ENCODE measurements around the gene NEURL1.

- TF ChIP-seq, protein P1, sequence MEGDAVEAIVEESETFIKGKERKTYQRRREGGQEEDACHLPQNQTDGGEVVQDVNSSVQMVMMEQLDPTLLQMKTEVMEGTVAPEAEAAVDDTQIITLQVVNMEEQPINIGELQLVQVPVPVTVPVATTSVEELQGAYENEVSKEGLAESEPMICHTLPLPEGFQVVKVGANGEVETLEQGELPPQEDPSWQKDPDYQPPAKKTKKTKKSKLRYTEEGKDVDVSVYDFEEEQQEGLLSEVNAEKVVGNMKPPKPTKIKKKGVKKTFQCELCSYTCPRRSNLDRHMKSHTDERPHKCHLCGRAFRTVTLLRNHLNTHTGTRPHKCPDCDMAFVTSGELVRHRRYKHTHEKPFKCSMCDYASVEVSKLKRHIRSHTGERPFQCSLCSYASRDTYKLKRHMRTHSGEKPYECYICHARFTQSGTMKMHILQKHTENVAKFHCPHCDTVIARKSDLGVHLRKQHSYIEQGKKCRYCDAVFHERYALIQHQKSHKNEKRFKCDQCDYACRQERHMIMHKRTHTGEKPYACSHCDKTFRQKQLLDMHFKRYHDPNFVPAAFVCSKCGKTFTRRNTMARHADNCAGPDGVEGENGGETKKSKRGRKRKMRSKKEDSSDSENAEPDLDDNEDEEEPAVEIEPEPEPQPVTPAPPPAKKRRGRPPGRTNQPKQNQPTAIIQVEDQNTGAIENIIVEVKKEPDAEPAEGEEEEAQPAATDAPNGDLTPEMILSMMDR (IDR thresholded peaks at IDR 0.05): no peak
- TF ChIP-seq POLR2AphosphoS5 (IDR thresholded peaks at IDR 0.05; ENCODE audit: insufficient read depth in 1 of 2, low read depth in 1 of 2) (no peak), POLR2A (IDR thresholded peaks at IDR 0.05) (no peak)
Measured at GRCh38 chr10:103548581-103549348, 55.3 kb downstream of the NEURL1 start.

Measured in vagina (tissue), 2 donors.